Caco-2 (cell line): ENCODE measurements around the gene RAD51B. TPM values are rescaled to one million over a fixed set of nuclear protein-coding genes. Genes with fewer than 3 reads are reported as not detected.

Experiments used
- BruUV-seq: library from RNA; stranded (reverse); fragments of 400-500 nt; replicated peaks from 2 replicates; lab custom pipeline; 2021; lab: Mats Ljungman, UMichigan
- CTCF ChIA-PET: fragments of 300-600 bp; sonication (Branson Sonifier 250); formaldehyde crosslinking; loops from one replicate; lab custom pipeline; 2022; ENCODE audit warnings: antibody characterized with exemption; lab: Charles Lee
- POLR2A ChIA-PET: fragments of 300-600 bp; sonication (Branson Sonifier 250); formaldehyde crosslinking; loops from one replicate; lab custom pipeline; 2022; ENCODE audit warnings: antibody characterized with exemption; lab: Charles Lee
- DNase-seq, 2 experiments: peaks; one replicate each; pipeline versions ENCODE4 v3.0.0 to v3.0.0-alpha.2; 2020 to 2022
- H3K27me3 ChIP-seq: replicated peaks from 2 replicates; pipeline ENCODE4 v1.6.0; 2011; ENCODE audit warnings: low read length; ENCODE audit not compliant: control insufficient read depth, insufficient read depth
- H3K36me3 ChIP-seq: 2 replicates; pipeline ENCODE4 v1.5.1; 2011; ENCODE audit warnings: low read length; ENCODE audit not compliant: control insufficient read depth, insufficient read depth
- H3K4me1 ChIP-seq: fragments of 250-450 bp; sonication (Bioruptor Pico); 2 replicates; pipeline ENCODE4 v1.5.1; 2020; ENCODE audit warnings: mild to moderate bottlenecking
- H3K4me3 ChIP-seq: 2 replicates; pipeline ENCODE4 v1.5.1; 2011; ENCODE audit warnings: low read depth, mild to moderate bottlenecking, control low read depth, low read length
- H3K9me3 ChIP-seq: fragments of 250-450 bp; sonication (Bioruptor Pico); 2 replicates; pipeline ENCODE4 v1.5.1; 2020; ENCODE audit warnings: mild to moderate bottlenecking, moderate library complexity
- H3K27ac Mint-ChIP-seq: one replicate; pipeline ENCODE4 v1.8.0; 2022; ENCODE audit warnings: mixed read lengths; ENCODE audit not compliant: unreplicated experiment
- H3K27me3 Mint-ChIP-seq: one replicate; pipeline ENCODE4 v1.8.0; 2022; ENCODE audit warnings: mixed read lengths; ENCODE audit not compliant: insufficient read depth, unreplicated experiment
- H3K36me3 Mint-ChIP-seq: one replicate; pipeline ENCODE4 v1.8.0; 2022; ENCODE audit warnings: mild to moderate bottlenecking, mixed read lengths; ENCODE audit not compliant: insufficient read depth, unreplicated experiment
- H3K4me1 Mint-ChIP-seq: one replicate; pipeline ENCODE4 v1.8.0; 2022; ENCODE audit warnings: low read depth, mixed read lengths; ENCODE audit not compliant: unreplicated experiment
- H3K4me3 Mint-ChIP-seq: one replicate; pipeline ENCODE4 v1.8.0; 2022; ENCODE audit warnings: mild to moderate bottlenecking, moderate library complexity, mixed read lengths; ENCODE audit not compliant: unreplicated experiment
- H3K9me3 Mint-ChIP-seq: one replicate; pipeline ENCODE4 v1.8.0; 2022; ENCODE audit warnings: mixed read lengths; ENCODE audit not compliant: unreplicated experiment
- CTCF ChIP-seq, 2 experiments: fragments of 200-600 bp in 1 of 2; IDR thresholded peaks; 1 replicate in 1 of 2; 2 replicates in 1 of 2; pipeline versions ENCODE4 v1.5.1 to v1.8.0; 2011 to 2022; ENCODE audit warnings: antibody characterized with exemption in 1 of 2, control low read depth in 1 of 2, inconsistent platforms in 1 of 2, low read depth in 1 of 2, low read length in 1 of 2, mild to moderate bottlenecking in 1 of 2, moderate library complexity in 1 of 2; ENCODE audit not compliant: insufficient read depth in 1 of 2, severe bottlenecking in 1 of 2, unreplicated experiment in 1 of 2
- intact Hi-C: fragments of 100-400 bp; cut with micrococcal nuclease; formaldehyde crosslinking; loops from one replicate; pipeline ENCODE4 v1.10.0; 2022; ENCODE audit not compliant: unreplicated experiment
- total RNA-seq: library from RNA; stranded (reverse); gene quantifications from 2 replicates; pipeline ENCODE4 v1.2.3, GENCODE V29; 2022

The RAD51B gene
- total RNA-seq, 1 experiment from 2014 or later = 16.7 TPM

DNA sequence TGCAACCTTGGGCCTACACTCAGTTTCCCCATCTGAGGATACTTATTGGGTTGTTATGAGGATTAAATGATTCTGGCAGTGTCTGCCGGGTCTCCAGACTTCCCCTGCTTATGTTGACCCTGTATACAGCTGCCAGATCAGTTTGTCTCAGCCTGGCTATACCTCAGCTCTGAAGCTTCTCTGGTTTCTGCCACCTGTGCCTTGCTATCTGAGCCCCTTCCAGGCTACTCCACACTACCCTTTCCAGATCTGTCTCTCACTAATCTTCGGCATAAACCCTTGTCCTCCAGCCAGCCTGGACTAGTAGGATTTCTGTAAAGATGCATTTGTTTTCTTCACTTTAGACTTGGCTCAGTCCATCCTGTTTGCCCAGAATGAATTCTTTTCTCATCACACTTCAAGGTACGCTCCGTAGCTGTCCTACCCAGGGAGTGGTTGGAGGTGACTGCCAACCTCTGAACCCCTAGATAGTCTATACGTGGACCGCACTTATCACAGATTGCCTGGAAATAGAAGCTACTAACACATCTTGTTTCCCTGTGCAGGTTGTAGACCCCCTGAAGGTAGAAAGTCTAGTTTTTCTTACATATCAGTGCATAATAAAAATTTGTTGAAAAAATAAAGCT is 422.4 kb downstream of the RAD51B start:
- no peak for TF ChIP-seq CTCF (IDR thresholded peaks at IDR 0.05; ENCODE audit: insufficient read depth in 1 of 2, low read depth in 1 of 2, low read length in 1 of 2, severe bottlenecking in 1 of 2, unreplicated experiment in 1 of 2)
- no TSS peak for BruUV-seq
- ChIA-PET CTCF (no interaction called here), POLR2A (no interaction called here)
- H3K4me3 Mint-ChIP-seq = no peak overlapping the region
- intact Hi-C loops = loop anchor here (10.0 kb wide), 1 partner anchor 157 kb away; no protein-coding TSS in a partner anchor
- no peaks in the 10 kb centered on the region for H3K36me3 Mint-ChIP-seq
- peaks cover 17% of the 10 kb centered on the region for H3K4me1 Mint-ChIP-seq
- H3K4me1 ChIP-seq = peaks cover 26% of the 10 kb centered on the region
- H3K27ac Mint-ChIP-seq = no peak overlapping the region
- H3K9me3 ChIP-seq = no peaks in the 10 kb centered on the region
- no peaks in the 10 kb centered on the region for H3K9me3 Mint-ChIP-seq
- H3K36me3 ChIP-seq = no peaks in the 10 kb centered on the region
- no peak for DNase-seq
- H3K4me3 ChIP-seq = no peak overlapping the region
- H3K27me3 ChIP-seq = no peaks in the 10 kb centered on the region
- H3K27me3 Mint-ChIP-seq = no peaks in the 10 kb centered on the region

GRCh38 chr14:68243450-68244010 is 424.0 kb downstream of the RAD51B start:
- Mint-ChIP-seq H3K27me3 (no peaks in the 10 kb centered on the region), H3K27ac (no peak overlapping the region), H3K4me1 (peaks cover 26% of the 10 kb centered on the region), H3K4me3 (no peak overlapping the region), H3K36me3 (no peaks in the 10 kb centered on the region), H3K9me3 (no peaks in the 10 kb centered on the region)
- intact Hi-C loops = loop anchor here (10.0 kb wide), 1 partner anchor 159 kb away; no protein-coding TSS in a partner anchor
- DNase-seq = no peak
- TF ChIP-seq CTCF (IDR thresholded peaks at IDR 0.05; ENCODE audit: insufficient read depth in 1 of 2, low read depth in 1 of 2, low read length in 1 of 2, severe bottlenecking in 1 of 2, unreplicated experiment in 1 of 2) = no peak
- ChIA-PET CTCF (no interaction called here), POLR2A (no interaction called here)
- Histone ChIP-seq H3K4me3 (no peak overlapping the region), H3K36me3 (no peaks in the 10 kb centered on the region), H3K4me1 (peaks cover 34% of the 10 kb centered on the region), H3K27me3 (no peaks in the 10 kb centered on the region), H3K9me3 (no peaks in the 10 kb centered on the region)
- BruUV-seq = no TSS peak

- Histone ChIP-seq H3K9me3 (no peaks in the 10 kb centered on the region), H3K4me3 (no peak overlapping the region), H3K36me3 (no peaks in the 10 kb centered on the region), H3K4me1 (peaks cover 43% of the 10 kb centered on the region), H3K27me3 (no peaks in the 10 kb centered on the region)
- H3K4me3 Mint-ChIP-seq = no peak overlapping the region
- POLR2A ChIA-PET = no interaction called here
- H3K27me3 Mint-ChIP-seq = no peaks in the 10 kb centered on the region
- no peak overlapping the region for H3K27ac Mint-ChIP-seq
- CTCF ChIA-PET = no interaction called here
- DNase-seq = no peak
- no peaks in the 10 kb centered on the region for H3K36me3 Mint-ChIP-seq
- peaks cover 29% of the 10 kb centered on the region for H3K4me1 Mint-ChIP-seq
- intact Hi-C loops = loop anchor here (10.0 kb wide), 1 partner anchor 160 kb away; no protein-coding TSS in a partner anchor
- TF ChIP-seq CTCF (IDR thresholded peaks at IDR 0.05; ENCODE audit: insufficient read depth in 1 of 2, low read depth in 1 of 2, low read length in 1 of 2, severe bottlenecking in 1 of 2, unreplicated experiment in 1 of 2) = no peak
- BruUV-seq = no TSS peak
- no peaks in the 10 kb centered on the region for H3K9me3 Mint-ChIP-seq
Observed at GRCh38 chr14:68244262-68244980, 424.8 kb downstream of the RAD51B start.
